T47D (cell line): ENCODE results near the gene MOB3C.

Experiments used
- DNase-seq, 2 experiments: peaks; one replicate each; pipeline versions ENCODE4 v3.0.0 to v3.0.0-alpha.2; 2011 to 2012; ENCODE audit warnings: low read depth in 1 of 2, low spot score in 1 of 2
- JUND ChIP-seq: IDR thresholded peaks from 2 replicates; pipeline ENCODE4 v1.6.1; 2012; ENCODE audit warnings: low read depth
- in situ Hi-C: cut with HindIII; loops from 2 replicates; pipeline ENCODE4 v1.10.0; 2016; ENCODE audit warnings: low sequenced_read_pairs, low pct_unique_long_range_greater_than_20kb

Gene MOB3C

DNA sequence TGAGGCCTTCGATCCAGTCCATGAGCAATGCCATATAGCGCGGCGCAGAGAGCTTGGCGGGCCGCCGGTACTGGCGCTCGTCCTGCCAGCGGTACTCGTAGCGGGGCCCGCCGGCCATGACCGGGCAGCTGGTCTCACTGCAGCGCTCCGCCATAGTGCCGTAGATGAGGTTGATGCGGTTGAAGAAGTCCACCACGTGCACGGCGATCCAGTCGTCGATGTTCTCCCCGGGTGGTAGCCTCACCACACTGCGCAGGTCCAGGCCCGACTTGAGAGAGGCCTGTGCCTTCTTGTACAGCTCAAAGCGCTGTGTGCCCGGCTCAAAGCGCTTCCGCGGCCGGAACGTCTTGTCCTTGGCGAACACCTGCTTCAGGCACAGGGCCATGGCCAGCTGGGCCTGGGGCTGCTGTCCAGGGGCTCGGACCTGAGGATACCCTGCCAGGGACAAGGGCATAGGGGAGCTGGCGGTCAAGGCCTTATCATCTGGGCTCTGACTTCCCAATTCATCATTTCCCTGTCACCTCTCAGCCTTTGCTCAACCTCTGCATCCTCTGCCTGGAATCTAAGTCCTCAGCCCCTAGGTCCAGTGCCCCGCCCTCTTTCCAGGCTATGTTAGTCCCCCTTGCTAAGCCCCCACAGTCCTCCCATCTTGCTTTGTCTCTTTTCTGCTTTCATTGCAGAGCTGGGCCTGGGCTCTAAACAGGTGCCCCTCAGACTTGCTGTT, 3.5 kb downstream of the MOB3C start:
- DNase-seq, result no peak
- in situ Hi-C loops, result no loop called here
- no peak for TF ChIP-seq JUND

DNA sequence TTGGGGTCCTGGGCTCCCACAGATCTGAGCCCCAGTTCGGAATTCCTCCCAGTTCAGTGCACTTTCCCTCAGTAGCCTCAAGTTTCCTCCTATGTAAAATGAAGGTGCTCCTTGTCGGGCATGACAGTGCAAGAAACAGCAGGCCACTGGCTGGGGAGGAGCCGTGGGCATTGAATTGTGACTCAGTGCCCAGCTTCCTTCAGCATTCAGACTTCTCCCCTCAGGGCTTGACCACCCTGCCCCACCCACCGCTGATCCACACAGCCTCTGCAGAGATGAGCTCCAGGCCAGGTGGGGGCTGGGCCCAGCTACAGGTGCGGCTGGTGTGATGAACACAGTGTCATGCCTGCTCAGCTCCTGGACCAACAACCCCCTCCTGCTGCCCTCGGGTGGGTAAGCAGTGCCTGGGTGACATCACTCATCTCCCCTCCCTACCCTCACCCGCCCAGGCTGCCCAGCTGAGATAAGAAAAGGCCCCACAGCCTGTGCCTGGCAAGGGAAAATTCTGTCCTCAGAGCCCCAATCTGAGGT, 4.9 kb downstream of the MOB3C start:
- TF ChIP-seq JUND, result no peak
- in situ Hi-C loops, result no loop called here
- DNase-seq, result no peak

DNA sequence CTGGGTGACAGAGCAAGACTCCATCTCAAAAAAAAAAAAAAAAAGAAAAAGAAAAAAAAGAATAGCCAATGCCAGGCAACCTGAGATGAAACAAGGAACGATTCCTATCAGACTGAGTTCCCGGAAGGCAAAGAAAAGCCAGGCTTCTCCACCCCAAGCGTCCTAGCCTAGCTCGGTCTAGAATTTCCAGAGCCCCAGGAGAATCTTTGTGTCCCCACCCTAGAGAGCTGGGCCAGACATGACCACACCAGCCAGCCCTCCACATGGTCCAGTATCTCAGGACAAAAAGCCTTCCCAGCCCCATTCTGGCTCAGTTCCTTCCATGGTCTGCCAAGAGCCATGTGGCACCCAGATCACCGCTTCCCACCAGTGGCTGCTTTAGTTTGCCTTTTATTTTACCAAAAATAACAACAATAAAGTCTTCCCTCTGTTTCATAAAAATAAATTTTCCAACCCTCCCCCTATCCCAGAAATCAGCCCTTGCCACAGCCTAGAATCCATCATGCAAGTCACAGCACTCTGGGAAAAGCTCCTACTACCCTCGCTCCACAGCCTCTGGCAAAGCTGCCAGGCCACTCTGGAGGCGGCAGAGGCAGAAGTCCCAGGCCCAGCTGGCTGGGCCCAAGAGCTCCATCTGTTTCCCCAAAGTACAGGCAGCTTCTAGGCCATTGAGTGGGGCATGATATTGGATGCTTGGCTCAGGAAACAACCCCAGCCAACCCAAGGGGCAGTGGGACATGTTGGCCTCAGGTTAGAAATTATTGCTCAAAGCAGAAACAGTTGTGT, 9.1 kb downstream of the MOB3C start:
- DNase-seq, result no peak
- in situ Hi-C loops, result no loop called here
- TF ChIP-seq JUND, result no peak

DNA sequence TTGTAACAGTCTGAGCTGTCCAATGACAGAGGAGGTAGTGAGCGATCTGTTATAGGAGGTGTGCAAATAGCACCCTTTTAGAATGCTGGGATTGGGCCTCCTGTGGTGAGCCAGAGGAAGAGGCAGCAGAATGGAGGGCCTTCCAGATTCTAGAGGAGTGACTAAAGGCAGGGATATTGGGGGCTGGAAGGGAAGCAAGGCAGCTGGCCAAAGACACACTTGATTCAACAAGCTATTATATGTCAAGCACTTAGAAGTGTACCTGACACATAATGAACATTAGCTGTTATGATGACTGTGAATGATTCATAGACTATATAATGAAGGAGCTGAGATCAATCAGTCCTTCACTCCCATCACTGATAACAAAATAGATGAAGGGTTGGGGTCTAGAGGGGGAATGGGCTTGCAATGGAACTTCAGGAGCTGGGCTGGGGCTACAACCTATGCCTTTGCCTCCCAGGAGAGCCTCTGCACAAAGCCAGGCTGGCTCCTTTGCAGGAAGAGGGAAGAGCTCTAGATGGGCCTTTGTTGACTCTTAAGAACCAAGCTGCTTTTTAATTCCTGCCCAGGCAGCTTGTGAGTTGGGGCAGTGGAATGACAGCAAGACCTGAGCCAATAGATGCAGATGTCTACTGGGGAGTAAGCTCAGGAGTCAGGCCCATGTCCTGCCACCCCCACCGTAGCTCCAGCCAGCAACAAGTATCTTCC, 10.2 kb downstream of the MOB3C start:
- in situ Hi-C loops, result no loop called here
- no peak for TF ChIP-seq JUND
- no peak for DNase-seq

DNA sequence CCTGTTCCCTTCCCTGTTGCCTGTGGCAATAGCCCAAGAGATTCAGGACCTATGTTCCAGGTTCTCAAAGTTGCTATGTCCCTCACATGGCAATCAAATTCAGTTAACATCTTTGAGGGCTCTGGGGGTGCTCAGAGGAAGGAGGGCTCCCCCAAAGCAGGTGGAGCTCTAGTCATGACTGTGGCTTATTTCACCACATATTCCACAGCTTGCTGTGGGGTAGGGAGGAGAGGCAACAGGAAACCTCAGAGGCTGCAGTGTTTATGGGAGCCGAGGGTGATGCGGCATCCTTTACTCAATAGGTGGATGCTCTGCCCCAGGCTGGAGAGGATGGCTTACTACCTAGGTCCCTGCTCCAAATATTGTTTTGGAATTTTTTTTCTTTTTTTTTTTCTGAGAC, 11.4 kb downstream of the MOB3C start:
- in situ Hi-C loops, result no loop called here
- no peak for DNase-seq
- no peak for TF ChIP-seq JUND

DNA sequence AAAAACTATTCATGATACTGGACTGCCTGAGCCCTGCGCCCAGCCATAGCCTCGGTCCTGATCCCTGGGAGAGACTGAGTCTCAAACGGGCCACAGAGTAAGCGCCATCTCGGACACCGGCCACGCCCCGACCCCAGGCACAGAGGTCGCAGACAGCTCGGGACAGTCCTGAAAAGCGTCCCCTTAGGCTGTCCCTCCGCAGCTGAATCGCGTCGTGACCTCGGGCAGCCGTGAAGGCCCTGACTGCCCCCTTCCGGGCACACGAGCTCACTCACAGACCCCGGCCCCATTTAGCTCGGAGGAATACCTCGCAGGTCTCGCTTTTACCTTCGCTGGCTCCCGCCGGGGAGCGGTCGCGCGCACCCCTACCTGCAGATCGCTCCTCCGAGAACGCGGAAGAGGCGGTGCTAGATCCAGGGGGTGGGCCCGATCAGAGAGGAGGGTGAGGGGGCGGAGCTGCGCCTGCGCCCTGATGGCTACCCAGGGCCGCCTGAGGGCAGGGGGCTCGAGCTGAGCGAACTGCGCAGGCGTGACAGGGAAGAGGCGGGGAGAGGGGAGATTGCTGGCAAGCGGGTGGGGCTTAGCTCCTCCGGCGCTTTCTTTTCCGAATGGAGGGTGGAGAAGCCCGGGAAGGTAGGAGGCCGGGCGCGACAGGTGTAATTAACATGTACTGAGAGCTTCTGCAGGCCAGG, 12.6 kb downstream of the MOB3C start, which contains the start of gene MKNK1:
TSS of gene MKNK1 (minus strand) at position 411 of the 692 bp plus-strand sequence. CDS start 20,941 bp downstream, outside the sequence.
- TF ChIP-seq JUND, result no peak
- in situ Hi-C loops, result no loop called here
- DNase-seq, result peak; percentile 84 to 95

DNA sequence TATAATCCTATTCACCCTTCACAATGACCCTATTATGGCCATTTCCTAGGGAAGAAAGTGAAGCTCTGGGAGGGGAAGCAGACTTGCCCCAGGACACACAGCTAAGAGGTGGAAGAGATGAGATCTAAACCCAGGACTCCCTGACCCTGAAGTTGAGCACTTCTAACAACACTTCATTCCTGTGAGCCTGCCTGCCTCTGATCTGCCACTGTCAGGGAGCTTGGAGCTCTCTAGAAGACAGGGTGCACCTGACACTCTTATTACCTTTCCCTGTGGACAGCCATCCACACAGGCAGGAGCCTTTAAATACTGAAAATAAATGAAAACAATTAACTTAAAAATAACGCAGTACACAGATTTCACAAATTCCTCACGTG, 13.1 kb downstream of the MOB3C start:
- in situ Hi-C loops, result no loop called here
- DNase-seq, result peak in 1 of 2 experiments; percentile 8
- TF ChIP-seq JUND, result no peak

DNA sequence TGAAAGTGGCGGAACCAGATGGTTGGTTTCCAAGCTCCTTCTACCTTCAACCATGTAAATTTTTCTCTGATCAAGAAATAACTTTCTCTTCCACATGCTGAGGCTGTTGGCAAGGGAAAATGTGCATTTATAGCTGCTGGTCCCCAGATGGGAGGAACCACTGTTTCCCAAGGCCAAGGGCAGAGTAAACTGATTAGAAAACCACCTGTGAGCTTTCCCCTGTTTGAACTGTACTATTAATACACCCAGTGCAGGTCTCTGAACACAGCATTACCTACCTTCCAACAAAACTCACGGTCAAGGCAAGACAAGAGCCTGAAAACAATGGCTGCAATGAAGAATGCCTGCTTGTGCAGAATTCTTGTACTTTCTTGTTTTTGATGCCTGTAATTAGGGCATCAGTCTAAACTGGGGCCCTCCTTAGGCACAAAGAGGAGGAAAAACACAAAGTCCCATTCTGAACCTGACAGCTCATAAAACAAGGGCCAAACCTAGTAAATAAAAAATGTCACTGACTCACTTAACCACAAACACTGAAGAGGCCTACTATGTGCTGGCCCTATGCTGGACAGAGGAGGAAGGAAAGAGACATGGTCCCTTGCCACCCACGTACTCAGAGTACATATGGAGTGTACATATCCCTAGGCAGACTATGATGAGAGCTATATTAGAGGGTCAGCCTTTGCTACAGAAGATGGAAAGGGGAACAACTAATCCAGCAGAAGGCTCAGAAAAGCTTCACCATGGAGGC, 15.2 kb downstream of the MOB3C start:
- no peak for DNase-seq
- no peak for TF ChIP-seq JUND
- in situ Hi-C loops, result no loop called here

DNA sequence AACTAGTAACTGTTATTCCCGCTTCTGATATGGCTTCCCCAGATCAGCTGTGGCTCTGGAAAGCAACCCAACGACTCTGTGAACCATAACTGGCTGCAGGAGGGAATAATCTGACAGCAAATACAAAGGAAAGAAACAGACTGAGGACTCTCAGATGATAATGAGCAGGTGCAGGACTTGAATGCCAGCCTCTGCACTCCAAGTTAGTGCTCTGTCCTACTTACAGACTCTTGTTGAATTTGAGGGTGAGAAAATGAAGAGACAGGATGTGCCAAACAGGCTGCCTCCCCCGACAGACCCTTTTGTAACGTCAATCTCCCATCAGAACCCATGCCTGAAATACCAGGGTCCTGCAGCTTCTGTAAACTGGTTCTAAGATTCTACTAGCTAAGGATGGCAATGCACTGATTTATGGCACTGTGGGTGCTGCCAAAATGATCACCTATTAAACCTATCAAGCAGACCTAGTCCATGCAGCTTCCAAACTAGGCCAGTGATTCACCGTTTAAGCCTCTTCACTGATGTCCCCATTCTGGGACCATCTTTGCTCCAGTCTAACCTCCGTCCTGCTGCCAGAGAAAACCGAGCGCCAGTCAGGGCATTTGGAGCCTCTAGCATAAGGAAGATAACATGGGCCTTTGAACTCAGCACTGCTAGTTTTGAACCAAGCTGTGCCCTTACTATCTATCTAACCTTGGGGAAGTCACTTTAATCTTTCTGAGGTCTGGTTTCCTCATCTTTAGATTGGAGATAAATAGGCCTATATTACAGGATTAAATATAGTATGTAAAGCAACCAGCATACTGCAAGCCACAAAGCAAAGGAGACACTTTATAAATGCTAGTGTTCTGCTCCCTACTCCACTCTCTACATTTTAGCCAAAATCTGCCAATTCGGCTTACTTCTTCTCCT, 17.3 kb downstream of the MOB3C start:
- in situ Hi-C loops, result no loop called here
- DNase-seq, result no peak
- no peak for TF ChIP-seq JUND

DNA sequence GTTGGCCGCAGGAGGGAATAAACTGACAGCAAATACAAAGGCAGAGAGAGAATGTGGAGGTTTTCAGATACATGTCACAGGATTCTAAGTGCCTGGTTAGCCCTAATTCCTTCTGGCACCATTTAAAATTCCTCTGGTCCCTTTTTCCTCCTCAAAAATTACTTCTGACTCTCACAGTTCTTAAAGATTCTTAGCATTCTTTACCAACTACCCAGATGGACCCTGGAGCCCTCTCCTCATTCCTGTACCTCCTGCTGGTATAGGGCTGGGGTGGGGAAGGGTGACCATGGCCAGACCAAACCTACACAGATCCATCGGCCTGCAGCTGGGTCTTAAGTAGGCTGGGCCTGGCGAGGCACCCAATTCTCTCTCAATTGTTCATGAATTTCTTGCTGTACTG, 19.8 kb downstream of the MOB3C start:
- no peak for DNase-seq
- no peak for TF ChIP-seq JUND
- in situ Hi-C loops, result no loop called here

DNA sequence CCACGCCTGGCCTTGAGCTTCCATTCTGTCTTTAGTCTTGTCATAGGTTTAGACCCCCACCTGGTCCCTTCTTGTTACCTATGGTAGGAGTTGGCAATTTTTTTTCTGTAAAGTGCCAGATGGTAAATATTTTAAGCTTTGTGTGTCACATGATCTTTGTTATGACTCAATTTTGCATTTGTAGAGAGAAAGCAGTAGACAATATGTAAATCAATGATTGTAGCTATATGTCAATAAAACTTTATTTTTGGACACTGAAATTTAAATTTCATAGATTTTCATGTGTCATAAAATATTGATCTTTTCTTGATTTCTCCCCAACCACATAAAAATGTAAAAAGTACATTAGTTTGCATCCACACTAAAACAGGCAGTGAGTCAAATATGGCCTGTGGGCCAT, 20.6 kb downstream of the MOB3C start:
- in situ Hi-C loops, result no loop called here
- no peak for TF ChIP-seq JUND
- no peak for DNase-seq
